K562 (cell line): ENCODE data around the gene PRMT3. TPM values are rescaled to one million over a fixed set of nuclear protein-coding genes. Genes with fewer than 3 reads are reported as not detected.
"Not testable (repeated sequence)": the region's sequence is repeated elsewhere in the genome, so short reads cannot be mapped to it uniquely, and the experiment has no call there.

Source experiments
- ATAC-seq: fragments of 200-7000 bp; cut with Tn5 transposase; 3 replicates; pipeline ENCODE4 v1.9.1; 2020; ENCODE audit warnings: moderate library complexity
- BruUV-seq: library from RNA; stranded (reverse); fragments of 400-500 nt; replicated peaks from 2 replicates; lab custom pipeline; 2021; lab: Mats Ljungman, UMichigan
- CTCF ChIA-PET: fragments of 300-600 bp; formaldehyde crosslinking; extraction: SDS; loops from one replicate; lab custom pipeline; 2021; ENCODE audit warnings: low intra/inter-chr PET ratio; lab: Yijun Ruan, JAX
- POLR2A ChIA-PET: fragments of 300-600, 350-650 bp; sonication (Branson Sonifier 250); formaldehyde crosslinking; extraction: SDS; loops from one replicate; lab custom pipeline; 2021; ENCODE audit warnings: antibody characterized with exemption, inconsistent platforms; lab: Yijun Ruan, JAX
- DNase-seq, 4 experiments: peaks; one replicate each; pipeline versions ENCODE4 v3.0.0 to v3.0.0-alpha.2; 2011 to 2018; ENCODE audit warnings: low spot score in 3 of 4, mixed read lengths in 3 of 4; ENCODE audit errors: extremely low read depth in 1 of 4
- FAIRE-seq: peaks from 2 replicates; lab custom pipeline; 2011; peaks lifted over from hg19 to GRCh38; lab: Jason Lieb, UNC
- H2AFZ ChIP-seq: 2 replicates; pipeline ENCODE4 v1.6.0; 2011; ENCODE audit warnings: low read depth, low read length, control low read depth, inconsistent platforms
- H3K27ac ChIP-seq: fragments of 200-600 bp; 3 replicates; pipeline ENCODE4 v1.8.0; 2011; ENCODE audit warnings: low read depth, mild to moderate bottlenecking, control low read depth, inconsistent platforms, low read length, moderate library complexity, mixed read lengths; ENCODE audit errors: extremely low read depth
- H3K27me3 ChIP-seq, 2 experiments: fragments of 300-600 bp in 1 of 2; 2 replicates in 1 of 2; 3 replicates in 1 of 2; pipeline versions ENCODE4 v1.6.0 to v1.8.0; 2011; ENCODE audit warnings: inconsistent platforms in 2 of 2, low read length in 2 of 2, mild to moderate bottlenecking in 1 of 2, mixed read lengths in 1 of 2, moderate library complexity in 1 of 2; ENCODE audit not compliant: control insufficient read depth in 2 of 2, insufficient read depth in 2 of 2
- H3K36me3 ChIP-seq: fragments of 300-600 bp; 3 replicates; pipeline ENCODE4 v1.8.0; 2011; ENCODE audit warnings: mild to moderate bottlenecking, low read length, inconsistent platforms; ENCODE audit not compliant: control insufficient read depth, insufficient read depth
- H3K4me1 ChIP-seq, 2 experiments: fragments of 200-600 bp in 1 of 2; replicated peaks in 1 of 2; 2 replicates in 1 of 2; 3 replicates in 1 of 2; pipeline versions ENCODE4 v1.5.1 to v1.8.0; 2011; ENCODE audit warnings: inconsistent platforms in 2 of 2, low read length in 2 of 2, mild to moderate bottlenecking in 1 of 2, mixed read lengths in 1 of 2, moderate library complexity in 1 of 2; ENCODE audit not compliant: control insufficient read depth in 2 of 2, insufficient read depth in 2 of 2
- H3K4me2 ChIP-seq: 2 replicates; pipeline ENCODE4 v1.6.1; 2011; ENCODE audit warnings: low read length, control low read depth, inconsistent platforms, mixed read lengths; ENCODE audit not compliant: insufficient read depth
- H3K4me3 ChIP-seq: fragments of 200-600 bp; sonication (generic), shearing (Covaris generic); 2 replicates; pipeline ENCODE4 v1.5.1; 2016; ENCODE audit warnings: control low read depth, inconsistent platforms
- H3K79me2 ChIP-seq: fragments of 200-600 bp; 3 replicates; pipeline ENCODE4 v1.8.0; 2011; ENCODE audit warnings: low read length, inconsistent platforms; ENCODE audit not compliant: control insufficient read depth, insufficient read depth
- H3K9ac ChIP-seq, 2 experiments: 2 replicates each; pipeline versions ENCODE4 v1.6.0 to v1.6.1; 2011; ENCODE audit warnings: low read depth in 2 of 2, low read length in 2 of 2, control low read depth in 1 of 2, inconsistent platforms in 1 of 2, mild to moderate bottlenecking in 1 of 2, mixed read lengths in 1 of 2; ENCODE audit not compliant: insufficient read depth in 1 of 2
- H3K9me1 ChIP-seq: one replicate; pipeline ENCODE4 v1.6.0; 2011; ENCODE audit warnings: inconsistent platforms, mild to moderate bottlenecking, low read length, moderate library complexity; ENCODE audit not compliant: control insufficient read depth, insufficient read depth
- H3K9me3 ChIP-seq: replicated peaks from 2 replicates; pipeline ENCODE4 v1.5.1; 2011; ENCODE audit warnings: low read depth, low read length, inconsistent platforms; ENCODE audit not compliant: control insufficient read depth, insufficient read depth
- H4K20me1 ChIP-seq: replicated peaks from 2 replicates; pipeline ENCODE4 v1.6.1; 2011; ENCODE audit warnings: low read length, inconsistent platforms, mixed read lengths; ENCODE audit not compliant: control insufficient read depth, insufficient read depth
- MED1 ChIP-seq: sonication (generic); formaldehyde crosslinking; IDR thresholded peaks from 2 replicates; pipeline ENCODE4 v1.8.1; 2023; ENCODE audit warnings: missing genetic modification reagents, borderline replicate concordance
- ZNF431 ChIP-seq: sonication (generic); formaldehyde crosslinking; IDR thresholded peaks from 2 replicates; pipeline ENCODE4 v1.8.0; 2022; ENCODE audit warnings: mild to moderate bottlenecking, missing genetic modification reagents
- WGBS: fragments of 100-300 bp; shearing (Covaris generic); methylation state at CpG from one replicate; pipeline ENCODE4 v1.1.6; 2016; ENCODE audit warnings: low coverage, mixed read lengths; ENCODE audit not compliant: insufficient coverage; ENCODE audit errors: missing lambda C conversion rate; 5-methylcytosine and 5-hydroxymethylcytosine counted together
- in situ Hi-C: fragments of 300-500 bp; cut with MboI; formaldehyde crosslinking; loops from 4 replicates; pipeline ENCODE4 v1.15.0; 2018; ENCODE audit warnings: inconsistent platforms, mixed read lengths
- intact Hi-C: fragments of 100-400 bp; cut with micrococcal nuclease; formaldehyde crosslinking; loops from 2 replicates; pipeline ENCODE4 v1.14.2; 2022
- polyA plus RNA-seq, 8 experiments: library from polyadenylated mRNA; depleted of rRNA in 4 of 8; stranded (reverse) in 5 of 8; unstranded in 3 of 8; fragments of >200 nt; fragmentation: Nextera tagmentation in 2 of 8; fragmentation: Illumina TruSeq in 1 of 8; extraction: Ambion mirVana in 2 of 8; extraction: Trizol in 1 of 8; gene quantifications; 2 replicates each; pipeline versions ENCODE4 v1.2.1 to v1.2.3, GENCODE V29; 2011 to 2014; ENCODE audit warnings: inconsistent platforms in 1 of 8, missing spikeins in 1 of 8
- total RNA-seq, 7 experiments: library from RNA; depleted of rRNA in 6 of 7; stranded (reverse); fragments of >200 nt in 6 of 7; fragmentation: Illumina TruSeq in 2 of 7; extraction: Trizol in 2 of 7; gene quantifications; 2 replicates each; pipeline versions ENCODE4 v1.2.1 to v1.2.3, GENCODE V29; 2011 to 2021; ENCODE audit warnings: low replicate concordance in 1 of 7

PRMT3 gene
- total and polyA plus RNA-seq, 9 of the 15 experiments (the other 6 are each of a cell fraction or from before 2014, with no cell fraction given), result 24.0 to 62.1 (median 44.7) TPM

DNA sequence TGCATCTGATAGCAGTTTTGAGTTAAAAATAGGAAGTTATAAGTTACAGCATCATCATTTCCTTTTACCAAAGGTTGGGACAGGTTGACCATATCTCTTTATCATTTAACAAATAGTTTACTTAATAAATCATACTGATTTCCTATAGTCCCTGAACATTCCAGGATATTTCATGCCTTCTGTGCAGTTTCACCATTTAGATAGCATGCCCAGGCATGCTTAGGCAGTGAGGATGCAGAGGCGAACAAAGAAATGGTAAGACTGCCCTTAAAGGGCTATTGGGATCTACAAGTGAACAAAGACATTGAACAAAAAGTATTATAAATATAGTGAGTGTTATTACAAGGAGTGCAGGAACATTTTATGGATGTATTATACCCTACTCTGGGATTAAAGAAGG, 96.4 kb downstream of the PRMT3 start:
- ChIA-PET POLR2A (no interaction called here), CTCF (no interaction called here)
- no TSS peak for BruUV-seq
- Histone ChIP-seq H3K27me3 (no peaks in the 10 kb centered on the region), H3K9me3 (peaks cover 10% of the 10 kb centered on the region; the same call in 1 of the 2 replicates), H3K36me3 (peaks cover 35% of the 10 kb centered on the region), H3K27ac (no peak overlapping the region), H3K9ac (no peak overlapping the region), H3K4me3 (no peak overlapping the region), H3K4me1 (peaks cover 0 to 26% of the 10 kb centered on the region in 2 experiments; a peak in 3 of 5 replicates), H3K4me2 (no peak overlapping the region)
- no peak for ATAC-seq
- 100% methylated on average over 1 of the region's 1 CpG for WGBS
- no peak for TF ChIP-seq MED1 (CRISPR knock-in tag)
- TF ChIP-seq, all 486 proteins: peak for 0
- no peaks in the 10 kb centered on the region for H3K9me1 ChIP-seq
- FAIRE-seq (no peak), DNase-seq (no peak)
- H3K79me2 ChIP-seq, result peaks cover 19% of the 10 kb centered on the region
- H4K20me1 ChIP-seq, result no peaks in the 10 kb centered on the region
- in situ Hi-C loops, result no loop called here
- intact Hi-C loops, result no loop called here
- no peak overlapping the region for H2AFZ ChIP-seq

DNA sequence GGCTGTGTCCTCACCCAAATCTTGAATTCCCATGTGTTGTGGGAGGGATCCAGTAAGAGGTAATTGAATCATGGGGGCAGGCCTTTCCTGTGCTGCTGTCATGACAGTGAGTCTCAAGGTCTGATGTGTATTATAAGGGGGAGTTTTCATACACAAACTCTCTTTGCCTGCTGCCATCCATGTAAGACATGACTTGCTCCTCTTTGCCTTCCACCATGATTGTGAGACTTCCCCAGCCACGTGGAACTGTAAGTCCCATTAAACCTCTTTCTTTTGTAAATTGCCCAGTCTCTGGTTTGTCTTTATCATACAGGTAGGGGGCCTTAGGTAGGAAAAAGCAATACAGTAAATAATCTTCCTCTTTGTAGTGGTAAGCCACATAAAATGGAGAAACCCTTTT, 96.9 kb downstream of the PRMT3 start:
- intact Hi-C loops, ATAC-seq, in situ Hi-C loops, H3K9me1 ChIP-seq, H2AFZ ChIP-seq, FAIRE-seq, H3K9me3 ChIP-seq, H3K27me3 ChIP-seq, H3K27ac ChIP-seq, BruUV-seq, H3K9ac ChIP-seq, CTCF ChIA-PET, H3K4me3 ChIP-seq, DNase-seq, H4K20me1 ChIP-seq, H3K4me2 ChIP-seq: not testable (repeated sequence)
- POLR2A ChIA-PET, result interaction anchor here (0.8 kb wide), 1 partner anchor 11 kb away, joined by 3 read pairs; no protein-coding TSS in a partner anchor
- H3K79me2 ChIP-seq, result peaks cover 15% of the 10 kb centered on the region
- peaks cover 38% of the 10 kb centered on the region for H3K36me3 ChIP-seq
- 85% methylated on average over 1 of the region's 1 CpG for WGBS
- H3K4me1 ChIP-seq, result peaks cover 0 to 21% of the 10 kb centered on the region in 2 experiments; a peak in 3 of 5 replicates
- TF ChIP-seq ZNF431 (CRISPR knock-in tag), result peak; percentile 97
